ENCODE measurements around the gene AQP9. TPM values are rescaled to one million over a fixed set of nuclear protein-coding genes. Genes with fewer than 3 reads are reported as not detected.

Gene AQP9
- total RNA-seq, 1 donor: 0.09 TPM

- no peak for DNase-seq (ENCODE audit: low read depth)
- no peak for TF ChIP-seq CTCF (IDR thresholded peaks at IDR 0.05; ENCODE audit: insufficient read depth, low read length)
- H3K4me3 ChIP-seq (ENCODE audit: low read depth, low read length): no peak overlapping the region
These were observed 76.6 kb downstream of the AQP9 start for GRCh38 chr15:58214591-58215340.

DNA sequence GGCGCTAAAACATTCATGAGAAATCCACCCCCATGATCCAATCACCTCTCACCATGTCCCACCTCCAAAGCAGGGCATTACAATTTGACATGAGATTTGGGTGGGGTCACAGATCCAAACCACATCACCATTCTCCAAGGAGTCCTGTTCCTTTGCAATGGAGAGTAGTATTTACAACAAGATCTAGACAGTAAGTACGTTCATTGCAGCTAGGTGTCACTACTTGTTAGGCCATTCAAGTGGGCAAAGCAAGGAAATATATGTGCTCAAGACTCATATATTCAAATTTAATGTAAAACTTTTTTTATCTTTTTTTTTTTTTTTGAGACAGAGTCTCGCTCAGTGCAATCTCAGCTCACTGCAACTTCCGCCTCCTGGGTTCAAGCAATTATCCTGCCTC lies 79.3 kb downstream of the AQP9 start:
- TF ChIP-seq CTCF (IDR thresholded peaks at IDR 0.05; ENCODE audit: insufficient read depth, low read length): no peak
- no peak overlapping the region for H3K4me3 ChIP-seq (ENCODE audit: low read depth, low read length)
- DNase-seq (ENCODE audit: low read depth): no peak

GRCh38 chr15:58221591-58222241 lies 83.5 kb downstream of the AQP9 start:
- no peak overlapping the region for H3K4me3 ChIP-seq (ENCODE audit: low read depth, low read length)
- peak; percentile 54 for DNase-seq (ENCODE audit: low read depth)
- peak; percentile 78 for TF ChIP-seq CTCF (IDR thresholded peaks at IDR 0.05; ENCODE audit: insufficient read depth, low read length)

GRCh38 chr15:58222679-58223078 lies 84.5 kb downstream of the AQP9 start:
- no peak overlapping the region for H3K4me3 ChIP-seq (ENCODE audit: low read depth, low read length)
- DNase-seq (ENCODE audit: low read depth): no peak
- TF ChIP-seq CTCF (IDR thresholded peaks at IDR 0.05; ENCODE audit: insufficient read depth, low read length): no peak

GRCh38 chr15:58223432-58223831 lies 85.3 kb downstream of the AQP9 start:
- TF ChIP-seq CTCF (IDR thresholded peaks at IDR 0.05; ENCODE audit: insufficient read depth, low read length): no peak
- H3K4me3 ChIP-seq (ENCODE audit: low read depth, low read length): no peak overlapping the region
- no peak for DNase-seq (ENCODE audit: low read depth)

DNA sequence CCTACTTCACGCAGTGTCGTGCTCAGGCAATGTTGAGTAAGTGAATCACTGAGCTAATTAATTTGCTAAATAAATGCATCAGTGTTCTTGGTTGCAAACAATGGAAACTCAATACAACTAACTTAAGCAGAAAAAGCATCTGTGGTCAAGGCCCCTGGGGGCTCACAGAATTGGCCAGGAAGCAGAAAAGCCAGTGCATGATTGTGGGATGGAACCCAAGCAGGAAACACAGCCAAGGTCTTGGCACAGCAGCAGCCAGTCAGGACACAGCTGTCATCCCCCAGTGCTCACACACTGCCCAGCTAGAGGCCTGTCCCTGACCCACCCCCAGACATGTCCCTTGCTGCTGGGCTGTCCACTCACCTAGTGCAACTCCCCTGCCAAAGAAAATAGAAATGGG lies 85.9 kb downstream of the AQP9 start:
- no peak overlapping the region for H3K4me3 ChIP-seq (ENCODE audit: low read depth, low read length)
- DNase-seq (ENCODE audit: low read depth): peak; percentile 55
- TF ChIP-seq CTCF (IDR thresholded peaks at IDR 0.05; ENCODE audit: insufficient read depth, low read length): no peak

Measured in fibroblast of the aortic adventitia (primary cell).